Fibroblast of mammary gland (primary cell): ENCODE measurements around the gene SH3BGRL2.
"Not testable (repeated sequence)": the region's sequence is repeated elsewhere in the genome, so short reads cannot be mapped to it uniquely, and the experiment has no call there.

Source experiments
- DNase-seq: peaks from one replicate; pipeline ENCODE4 v3.0.0-alpha.2; 2010; ENCODE audit warnings: low read depth
- H3K4me3 ChIP-seq: 2 replicates; pipeline ENCODE4 v1.5.1; 2011; ENCODE audit warnings: low read depth, mild to moderate bottlenecking, low read length, moderate library complexity; ENCODE audit not compliant: control insufficient read depth
- TF ChIP-seq, protein P1 (sequence below): conservative IDR thresholded peaks from 2 replicates; pipeline ENCODE4 v1.5.1; 2011; ENCODE audit warnings: low read depth, low read length, inconsistent platforms; ENCODE audit not compliant: control insufficient read depth, insufficient read depth

Gene SH3BGRL2

DNA sequence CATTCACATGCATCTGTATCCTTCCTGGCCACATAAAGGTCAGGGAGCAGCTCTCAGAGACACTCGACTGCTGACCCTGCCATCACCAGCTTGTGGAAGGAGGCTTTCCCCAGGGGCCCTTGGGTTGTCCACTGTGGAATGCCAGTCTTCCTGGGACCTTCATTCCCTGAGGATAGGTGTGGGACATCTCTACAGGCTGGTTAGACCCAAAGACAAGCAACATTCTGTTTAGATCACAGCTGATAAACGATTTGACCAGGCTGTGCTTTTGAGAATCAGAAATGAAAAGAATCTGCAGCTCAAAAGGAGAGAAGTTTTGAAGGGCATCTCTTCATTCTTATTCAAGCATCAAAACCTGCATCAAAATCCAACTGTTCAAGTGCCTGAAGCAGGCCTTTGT, 18.2 kb upstream of the SH3BGRL2 start:
- H3K4me3 ChIP-seq: no peak overlapping the region
- DNase-seq: no peak
- TF ChIP-seq, protein P1, sequence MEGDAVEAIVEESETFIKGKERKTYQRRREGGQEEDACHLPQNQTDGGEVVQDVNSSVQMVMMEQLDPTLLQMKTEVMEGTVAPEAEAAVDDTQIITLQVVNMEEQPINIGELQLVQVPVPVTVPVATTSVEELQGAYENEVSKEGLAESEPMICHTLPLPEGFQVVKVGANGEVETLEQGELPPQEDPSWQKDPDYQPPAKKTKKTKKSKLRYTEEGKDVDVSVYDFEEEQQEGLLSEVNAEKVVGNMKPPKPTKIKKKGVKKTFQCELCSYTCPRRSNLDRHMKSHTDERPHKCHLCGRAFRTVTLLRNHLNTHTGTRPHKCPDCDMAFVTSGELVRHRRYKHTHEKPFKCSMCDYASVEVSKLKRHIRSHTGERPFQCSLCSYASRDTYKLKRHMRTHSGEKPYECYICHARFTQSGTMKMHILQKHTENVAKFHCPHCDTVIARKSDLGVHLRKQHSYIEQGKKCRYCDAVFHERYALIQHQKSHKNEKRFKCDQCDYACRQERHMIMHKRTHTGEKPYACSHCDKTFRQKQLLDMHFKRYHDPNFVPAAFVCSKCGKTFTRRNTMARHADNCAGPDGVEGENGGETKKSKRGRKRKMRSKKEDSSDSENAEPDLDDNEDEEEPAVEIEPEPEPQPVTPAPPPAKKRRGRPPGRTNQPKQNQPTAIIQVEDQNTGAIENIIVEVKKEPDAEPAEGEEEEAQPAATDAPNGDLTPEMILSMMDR: no peak

DNA sequence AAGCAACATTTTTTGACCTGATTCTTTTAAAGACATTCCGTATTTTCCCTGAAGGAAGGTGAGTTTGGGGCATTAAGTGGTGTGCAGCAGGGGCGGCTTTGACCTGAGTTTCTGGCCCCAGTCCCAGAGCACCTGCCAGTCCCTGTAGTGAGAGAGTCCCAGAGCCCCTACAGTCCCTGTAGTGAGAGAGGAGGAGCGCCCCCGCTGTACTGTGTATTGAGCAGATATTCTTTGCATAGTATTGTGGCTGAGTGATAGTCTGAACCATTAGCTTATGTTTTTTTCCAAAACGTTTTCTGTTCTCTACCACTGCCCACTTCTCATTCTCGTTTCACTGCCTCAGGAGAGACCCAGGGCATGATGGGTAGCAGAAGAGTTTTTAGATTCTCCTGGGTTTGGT, 17.2 kb upstream of the SH3BGRL2 start:
- H3K4me3 ChIP-seq: no peak overlapping the region
- TF ChIP-seq, protein P1: no peak
- no peak for DNase-seq

DNA sequence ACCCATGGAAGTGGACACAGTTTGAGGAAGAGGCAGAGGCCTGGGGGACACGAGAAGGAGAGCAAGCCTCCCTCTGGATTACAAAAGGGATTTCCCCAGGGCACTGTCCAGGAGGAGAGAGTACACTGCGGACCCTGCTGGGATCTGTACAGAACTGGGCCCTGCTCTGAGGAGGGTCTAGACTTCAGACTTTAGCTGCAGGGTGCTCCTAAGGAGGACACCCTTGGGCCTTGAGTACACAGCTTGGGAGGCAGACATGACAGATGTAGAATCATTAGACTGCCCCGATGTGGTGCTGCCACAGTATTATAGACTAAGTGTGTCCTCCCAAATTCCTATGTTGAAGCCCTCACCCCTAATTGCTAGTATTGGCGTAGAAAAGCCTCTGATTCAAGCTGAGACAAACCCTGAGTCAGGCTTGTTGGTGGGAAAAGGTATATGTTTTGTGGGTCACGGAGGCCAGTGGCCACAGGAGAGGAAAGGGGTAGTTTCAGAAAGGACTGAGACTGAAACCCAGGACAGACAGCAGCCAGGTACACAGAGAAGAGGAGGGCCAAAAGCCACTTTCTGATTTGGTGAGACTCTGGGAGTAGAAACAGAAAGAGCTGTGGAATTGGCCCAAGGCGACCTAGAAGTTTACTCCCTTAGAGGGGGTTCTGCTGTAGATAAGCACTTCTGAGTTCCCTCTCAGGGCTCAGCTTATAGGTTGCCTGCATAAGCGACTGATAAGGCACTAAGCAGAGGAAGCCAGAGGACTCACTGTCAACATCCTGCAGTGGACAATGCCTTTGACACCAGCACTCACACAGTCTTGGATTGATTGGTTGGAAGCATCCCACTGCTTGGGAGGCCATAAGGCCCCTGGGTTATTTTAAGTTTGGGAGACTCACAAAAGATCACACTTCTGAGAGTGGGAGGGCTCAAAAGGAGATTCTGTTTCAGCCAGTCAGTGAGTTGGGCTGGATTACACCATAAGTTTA, 16.5 kb upstream of the SH3BGRL2 start:
- TF ChIP-seq, protein P1: no peak
- no peak overlapping the region for H3K4me3 ChIP-seq
- DNase-seq: no peak

DNA sequence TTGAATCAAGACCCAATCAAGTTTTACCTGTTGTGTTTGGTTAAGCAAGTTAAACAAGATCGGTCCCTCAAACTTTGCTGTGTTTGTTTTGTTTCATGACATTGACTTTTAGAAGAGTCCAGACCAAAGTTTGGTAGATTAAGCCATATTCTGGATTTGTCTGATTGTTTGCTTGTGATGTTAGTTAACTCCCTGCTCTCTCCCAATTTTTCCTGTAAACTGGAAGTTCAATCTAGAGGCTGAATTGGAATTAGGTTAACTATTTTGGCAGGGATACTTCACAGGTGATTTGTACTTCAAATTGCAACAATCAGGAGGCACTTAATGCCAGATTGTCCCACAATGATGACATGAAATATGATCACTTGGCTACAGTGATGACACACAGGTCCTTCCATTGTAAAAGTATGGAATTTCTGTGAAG, 13.6 kb upstream of the SH3BGRL2 start:
- no peak for DNase-seq
- no peak overlapping the region for H3K4me3 ChIP-seq
- TF ChIP-seq, protein P1: no peak

- H3K4me3 ChIP-seq: not testable (repeated sequence)
These were observed 12.7 kb upstream of the SH3BGRL2 start for GRCh38 chr6:79618425-79618824.

GRCh38 chr6:79621579-79621978, 9.6 kb upstream of the SH3BGRL2 start:
- TF ChIP-seq, protein P1: no peak
- no peak for DNase-seq
- H3K4me3 ChIP-seq: no peak overlapping the region

More at GRCh38 chr6:79618425-79618824, 12.7 kb upstream of the SH3BGRL2 start:
- DNase-seq: not testable (repeated sequence)

DNA sequence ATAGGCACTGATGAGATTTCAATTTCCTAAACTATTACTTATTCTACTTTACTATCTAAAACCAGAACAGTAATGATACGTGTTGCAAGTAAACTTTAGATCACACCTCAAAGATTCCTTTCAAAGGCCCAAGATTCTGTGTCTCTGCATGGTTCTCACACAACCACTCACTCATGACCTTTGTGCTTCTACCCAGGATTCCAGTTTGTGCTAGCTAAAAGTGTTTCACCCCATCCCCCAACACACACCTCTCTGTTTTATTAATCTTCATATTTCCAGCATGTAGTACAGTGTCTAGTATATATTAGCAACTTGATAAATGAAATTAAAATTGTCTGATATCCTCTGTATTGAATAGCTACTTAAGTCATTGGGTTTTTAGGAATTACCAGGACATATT, 8.8 kb upstream of the SH3BGRL2 start:
- TF ChIP-seq, protein P1: no peak
- DNase-seq: no peak
- H3K4me3 ChIP-seq: no peak overlapping the region
